HK-2 (cell line): Measurements from ENCODE around the gene DLGAP5.
A peak's percentile ranks its signal among the peaks of the same experiment; 100 is the strongest.

ENCODE experiments used
- DNase-seq: peaks from one replicate; pipeline ENCODE4 v3.0.0-alpha.2; 2018; ENCODE audit not compliant: unreplicated experiment

DLGAP5 gene

GRCh38 chr14:55129428-55130195, 61.8 kb downstream of the DLGAP5 start:
- peak; percentile 72 for DNase-seq

- DNase-seq, result peak; percentile 65
Measured at GRCh38 chr14:55129086-55129427, 62.3 kb downstream of the DLGAP5 start, which contains the start of gene LGALS3. Gene LGALS3, plus strand, starts transcription at chr14:55129252. Its CDS starts 8,122 bp downstream, at chr14:55137374.

GRCh38 chr14:55128386-55129085, 62.8 kb downstream of the DLGAP5 start:
- DNase-seq, result no peak

GRCh38 chr14:55127460-55127951, 63.9 kb downstream of the DLGAP5 start:
- DNase-seq, result peak; percentile 41

- no peak for DNase-seq
Measured at GRCh38 chr14:55126932-55127459, 64.4 kb downstream of the DLGAP5 start.

- DNase-seq, result no peak
Measured at GRCh38 chr14:55126034-55126433, 65.4 kb downstream of the DLGAP5 start.

GRCh38 chr14:55125403-55125802, 66.0 kb downstream of the DLGAP5 start:
- no peak for DNase-seq

GRCh38 chr14:55124774-55125386, 66.5 kb downstream of the DLGAP5 start:
- no peak for DNase-seq

GRCh38 chr14:55123852-55124639, 67.3 kb downstream of the DLGAP5 start:
- DNase-seq, result no peak

- DNase-seq, result peak; percentile 62
Measured at GRCh38 chr14:55123101-55123500, 68.3 kb downstream of the DLGAP5 start.

- no peak for DNase-seq
Measured at GRCh38 chr14:55122440-55122986, 68.9 kb downstream of the DLGAP5 start.

GRCh38 chr14:55121628-55122439, 69.6 kb downstream of the DLGAP5 start:
- no peak for DNase-seq

- no peak for DNase-seq
Measured at GRCh38 chr14:55120571-55121495, 70.6 kb downstream of the DLGAP5 start.

GRCh38 chr14:55118761-55119160, 72.6 kb downstream of the DLGAP5 start:
- no peak for DNase-seq

GRCh38 chr14:55117803-55118441, 73.5 kb downstream of the DLGAP5 start:
- DNase-seq, result no peak

GRCh38 chr14:55116246-55117030, 74.9 kb downstream of the DLGAP5 start:
- no peak for DNase-seq

- no peak for DNase-seq
Measured at GRCh38 chr14:55115861-55116245, 75.5 kb downstream of the DLGAP5 start.

- no peak for DNase-seq
Measured at GRCh38 chr14:55115460-55115859, 75.9 kb downstream of the DLGAP5 start.
